B cell (primary cell): Measurements from ENCODE around the gene PTPRE. TPM values are rescaled to one million over a fixed set of nuclear protein-coding genes. Genes with fewer than 3 reads are reported as not detected.

Source experiments
- ATAC-seq: fragments of 200-7000 bp; cut with Tn5 transposase; one replicate; pipeline ENCODE4 v1.10.0; 2021; ENCODE audit warnings: low read depth, mild to moderate bottlenecking, moderate number of reproducible peaks, moderate library complexity
- CTCF ChIA-PET: fragments of 350-600 bp; sonication (Branson Sonifier 250); formaldehyde crosslinking; loops from one replicate; lab custom pipeline; 2021; ENCODE audit warnings: antibody characterized with exemption, inconsistent platforms; lab: Charles Lee
- POLR2A ChIA-PET: fragments of 350-600 bp; sonication (Branson Sonifier 250); formaldehyde crosslinking; loops from one replicate; lab custom pipeline; 2021; ENCODE audit warnings: antibody characterized with exemption; lab: Charles Lee
- DNase-seq: peaks from one replicate; pipeline ENCODE4 v3.0.0; 2013
- H2AFZ ChIP-seq: 2 replicates; pipeline ENCODE4 v1.6.1; 2012; ENCODE audit warnings: mild to moderate bottlenecking, low read depth, low read length; ENCODE audit not compliant: insufficient read depth, poor library complexity, severe bottlenecking
- H3K27ac ChIP-seq, 2 donors: 1 replicate in 1 of 2; 2 replicates in 1 of 2; pipeline ENCODE4 v1.5.1; 2012 to 2013; ENCODE audit warnings: low read length in 2 of 2, mild to moderate bottlenecking in 2 of 2, moderate library complexity in 1 of 2
- H3K27me3 ChIP-seq, 4 experiments: fragments of 200-600 bp in 1 of 4; sonication (generic) in 1 of 4; replicated peaks in 1 of 4; 1 replicate in 2 of 4; 2 replicates in 2 of 4; pipeline versions ENCODE4 v1.6.1 to v1.7.0; 2013 to 2016; ENCODE audit warnings: low read length in 3 of 4, mild to moderate bottlenecking in 2 of 4, mixed read lengths in 1 of 4, moderate library complexity in 1 of 4; ENCODE audit not compliant: insufficient read depth in 4 of 4, control insufficient read depth in 3 of 4; ENCODE audit errors: control extremely low read depth in 1 of 4
- H3K36me3 ChIP-seq, 2 experiments: replicated peaks in 1 of 2; 1 replicate in 1 of 2; 2 replicates in 1 of 2; pipeline versions ENCODE4 v1.6.1 to v1.7.1; 2013; ENCODE audit warnings: low read length in 1 of 2; ENCODE audit not compliant: insufficient read depth in 2 of 2, control insufficient read depth in 1 of 2; ENCODE audit errors: control extremely low read depth in 1 of 2, extremely low read depth in 1 of 2
- H3K4me1 ChIP-seq, 2 donors: fragments of 200-600 bp in 1 of 2; sonication (generic) in 1 of 2; 1 replicate in 1 of 2; 2 replicates in 1 of 2; pipeline versions ENCODE4 v1.5.1 to v1.6.1; 2013 to 2017; ENCODE audit warnings: low read length in 2 of 2; ENCODE audit not compliant: control insufficient read depth in 2 of 2, insufficient read depth in 2 of 2
- H3K4me2 ChIP-seq: replicated peaks from 2 replicates; pipeline ENCODE3; 2012; ENCODE audit warnings: mild to moderate bottlenecking, low read depth, low read length; ENCODE audit not compliant: poor library complexity, severe bottlenecking
- H3K4me3 ChIP-seq, 5 experiments: fragments of 200-600 bp in 1 of 5; sonication (generic) in 1 of 5; 1 replicate in 3 of 5; 2 replicates in 2 of 5; pipeline versions ENCODE4 v1.5.1 to v1.7.0; 2011 to 2016; ENCODE audit warnings: low read length in 4 of 5, mild to moderate bottlenecking in 4 of 5, low read depth in 2 of 5, control low read depth in 1 of 5, moderate library complexity in 1 of 5; ENCODE audit not compliant: insufficient read depth in 1 of 5; ENCODE audit errors: control extremely low read depth in 1 of 5, extremely low read depth in 1 of 5
- H3K79me2 ChIP-seq: fragments of 200-600 bp; sonication (generic); one replicate; pipeline ENCODE4 v1.6.0; 2016; ENCODE audit warnings: low read length; ENCODE audit not compliant: control insufficient read depth, insufficient read depth
- H3K9ac ChIP-seq: fragments of 200-600 bp; sonication (generic); 2 replicates; pipeline ENCODE4 v1.6.1; 2017; ENCODE audit warnings: mild to moderate bottlenecking, low read length, moderate library complexity
- H3K9me3 ChIP-seq, 3 donors: one replicate each; pipeline versions ENCODE4 v1.6.1 to v1.7.1; 2013; ENCODE audit warnings: low read length in 2 of 3; ENCODE audit not compliant: control insufficient read depth in 2 of 3, insufficient read depth in 1 of 3; ENCODE audit errors: control extremely low read depth in 1 of 3
- H4K20me1 ChIP-seq: 2 replicates; pipeline ENCODE4 v1.6.0; 2012; ENCODE audit warnings: mild to moderate bottlenecking, low read length; ENCODE audit not compliant: insufficient read depth, control insufficient read depth, poor library complexity, severe bottlenecking
- H3K27ac Mint-ChIP-seq: one replicate; pipeline ENCODE4 v1.8.0; 2021; ENCODE audit warnings: mixed read lengths
- H3K27me3 Mint-ChIP-seq: one replicate; pipeline ENCODE4 v1.8.0; 2021; ENCODE audit warnings: mixed read lengths
- H3K4me1 Mint-ChIP-seq: one replicate; pipeline ENCODE4 v1.8.0; 2021; ENCODE audit warnings: mixed read lengths
- H3K4me3 Mint-ChIP-seq: one replicate; pipeline ENCODE4 v1.8.0; 2021; ENCODE audit warnings: mixed read lengths
- H3K9me3 Mint-ChIP-seq: one replicate; pipeline ENCODE4 v1.8.0; 2022; ENCODE audit warnings: mixed read lengths; ENCODE audit not compliant: insufficient read depth
- EZH2 ChIP-seq: IDR thresholded peaks from 2 replicates; pipeline ENCODE4 v1.6.1; 2012; ENCODE audit warnings: borderline replicate concordance, low read depth, mild to moderate bottlenecking, moderate library complexity, low read length; ENCODE audit not compliant: insufficient read depth, poor library complexity, severe bottlenecking
- WGBS: methylation state at CpG from one replicate; pipeline ENCODE4 v1.1.5; 2013; ENCODE audit warnings: missing lambda C conversion rate; ENCODE audit not compliant: insufficient coverage; 5-methylcytosine and 5-hydroxymethylcytosine counted together
- intact Hi-C: fragments of 100-400 bp; cut with micrococcal nuclease; formaldehyde crosslinking; loops from one replicate; pipeline ENCODE4 v1.10.0; 2022
- polyA plus RNA-seq: library from polyadenylated mRNA; depleted of rRNA; stranded (reverse); fragments of >200 nt; gene quantifications from 2 replicates; pipeline ENCODE4 v1.2.3, GENCODE V29; 2012
- total RNA-seq, 2 donors: library from RNA; stranded (reverse); fragments of 120-200 nt in 1 of 2; gene quantifications; 1 replicate in 1 of 2; 2 replicates in 1 of 2; pipeline versions ENCODE4 v1.2.3 to v1.2.4, GENCODE V29; 2013 to 2022
- TF ChIP-seq, protein P1 (sequence below): fragments of 200-600 bp; IDR thresholded peaks from one replicate; pipeline ENCODE4 v1.8.0; 2022; ENCODE audit warnings: antibody characterized with exemption, mild to moderate bottlenecking

Gene PTPRE
- total and polyA plus RNA-seq, 2 donors (not counting 1 experiment from before 2014, with no cell fraction given) = 6.6 to 32.7 TPM

DNA sequence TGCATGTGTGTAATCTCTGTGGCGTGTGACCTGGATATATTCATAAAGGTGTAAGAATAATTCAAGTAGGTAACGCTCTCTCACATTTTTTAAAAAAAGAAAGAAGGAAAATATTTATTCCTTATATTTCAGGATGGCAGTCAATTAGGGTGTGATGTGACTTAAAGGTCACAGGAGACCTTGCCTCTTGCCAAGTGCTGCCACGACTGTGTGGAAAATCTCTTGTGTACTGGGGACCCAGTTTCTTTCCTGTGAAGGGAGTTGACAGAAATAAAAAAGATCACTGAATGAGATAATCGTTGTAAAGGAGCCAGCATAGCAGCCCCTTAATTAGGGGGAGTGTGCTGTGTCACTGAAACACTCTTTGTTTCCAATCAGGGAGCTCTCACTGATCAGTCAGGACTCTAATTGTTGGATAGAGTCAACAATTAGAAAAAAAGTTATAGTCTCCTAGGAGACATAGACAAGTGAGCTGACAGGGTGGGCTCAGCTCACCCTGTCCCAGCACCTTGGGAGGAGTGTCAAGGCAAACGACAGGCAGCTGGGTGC lies 31.1 kb downstream of the PTPRE start:
- no peak overlapping the region for H3K9ac ChIP-seq
- no peak overlapping the region for H3K27ac ChIP-seq
- DNase-seq = no peak
- H2AFZ ChIP-seq = no peak overlapping the region
- WGBS = 63% methylated on average over 3 of the region's 5 CpGs
- H3K27me3 ChIP-seq = no peaks in the 10 kb centered on the region
- no peaks in the 10 kb centered on the region for H3K4me1 ChIP-seq
- no peaks in the 10 kb centered on the region for H3K79me2 ChIP-seq
- no peak overlapping the region for H3K27ac Mint-ChIP-seq
- no peak overlapping the region for H3K4me3 ChIP-seq
- no peaks in the 10 kb centered on the region for H3K4me1 Mint-ChIP-seq
- H3K27me3 Mint-ChIP-seq = peaks cover 42% of the 10 kb centered on the region
- H4K20me1 ChIP-seq = no peaks in the 10 kb centered on the region
- CTCF ChIA-PET = no interaction called here
- no peaks in the 10 kb centered on the region for H3K36me3 ChIP-seq
- H3K4me3 Mint-ChIP-seq = no peak overlapping the region
- no peaks in the 10 kb centered on the region for H3K9me3 ChIP-seq
- H3K9me3 Mint-ChIP-seq = no peaks in the 10 kb centered on the region
- POLR2A ChIA-PET = no interaction called here
- H3K4me2 ChIP-seq = no peak overlapping the region
- no peak for ATAC-seq
- intact Hi-C loops = no loop called here
- no peak for TF ChIP-seq EZH2
- TF ChIP-seq, protein P1, sequence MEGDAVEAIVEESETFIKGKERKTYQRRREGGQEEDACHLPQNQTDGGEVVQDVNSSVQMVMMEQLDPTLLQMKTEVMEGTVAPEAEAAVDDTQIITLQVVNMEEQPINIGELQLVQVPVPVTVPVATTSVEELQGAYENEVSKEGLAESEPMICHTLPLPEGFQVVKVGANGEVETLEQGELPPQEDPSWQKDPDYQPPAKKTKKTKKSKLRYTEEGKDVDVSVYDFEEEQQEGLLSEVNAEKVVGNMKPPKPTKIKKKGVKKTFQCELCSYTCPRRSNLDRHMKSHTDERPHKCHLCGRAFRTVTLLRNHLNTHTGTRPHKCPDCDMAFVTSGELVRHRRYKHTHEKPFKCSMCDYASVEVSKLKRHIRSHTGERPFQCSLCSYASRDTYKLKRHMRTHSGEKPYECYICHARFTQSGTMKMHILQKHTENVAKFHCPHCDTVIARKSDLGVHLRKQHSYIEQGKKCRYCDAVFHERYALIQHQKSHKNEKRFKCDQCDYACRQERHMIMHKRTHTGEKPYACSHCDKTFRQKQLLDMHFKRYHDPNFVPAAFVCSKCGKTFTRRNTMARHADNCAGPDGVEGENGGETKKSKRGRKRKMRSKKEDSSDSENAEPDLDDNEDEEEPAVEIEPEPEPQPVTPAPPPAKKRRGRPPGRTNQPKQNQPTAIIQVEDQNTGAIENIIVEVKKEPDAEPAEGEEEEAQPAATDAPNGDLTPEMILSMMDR = no peak

- no peak overlapping the region for H3K4me3 ChIP-seq
- H4K20me1 ChIP-seq = no peaks in the 10 kb centered on the region
- no peak for TF ChIP-seq EZH2
- TF ChIP-seq, protein P1 = no peak
- intact Hi-C loops = no loop called here
- Mint-ChIP-seq H3K4me1 (peaks cover 2% of the 10 kb centered on the region), H3K4me3 (no peak overlapping the region), H3K27me3 (peaks cover 51% of the 10 kb centered on the region), H3K9me3 (no peaks in the 10 kb centered on the region), H3K27ac (no peak overlapping the region)
- no peak overlapping the region for H3K4me2 ChIP-seq
- ChIA-PET POLR2A (no interaction called here), CTCF (no interaction called here)
- H3K79me2 ChIP-seq = no peaks in the 10 kb centered on the region
- H3K27me3 ChIP-seq = no peaks in the 10 kb centered on the region
- H2AFZ ChIP-seq = no peak overlapping the region
- H3K36me3 ChIP-seq = no peaks in the 10 kb centered on the region
- no peaks in the 10 kb centered on the region for H3K4me1 ChIP-seq
- no peak overlapping the region for H3K9ac ChIP-seq
- ATAC-seq (no peak), DNase-seq (no peak)
- no peak overlapping the region for H3K27ac ChIP-seq
- H3K9me3 ChIP-seq = no peaks in the 10 kb centered on the region
- 94% methylated on average over 4 of the region's 4 CpGs for WGBS
These were observed 33.0 kb downstream of the PTPRE start for GRCh38 chr10:127939786-127940330.
